Measurements from ENCODE around the gene TMEM51.

TMEM51 gene, protein sequence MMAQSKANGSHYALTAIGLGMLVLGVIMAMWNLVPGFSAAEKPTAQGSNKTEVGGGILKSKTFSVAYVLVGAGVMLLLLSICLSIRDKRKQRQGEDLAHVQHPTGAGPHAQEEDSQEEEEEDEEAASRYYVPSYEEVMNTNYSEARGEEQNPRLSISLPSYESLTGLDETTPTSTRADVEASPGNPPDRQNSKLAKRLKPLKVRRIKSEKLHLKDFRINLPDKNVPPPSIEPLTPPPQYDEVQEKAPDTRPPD
- 17.8 to 68.8 (median 31.7) reads per million in 17 experiments for total RNA-seq

- DNase-seq, result peak; percentile 83 to 95 (median 89)
Measured at GRCh38 chr1:15153184-15153841, at the start of gene TMEM51. Gene TMEM51, plus strand, starts transcription at chr1:15153747. Its CDS starts 61,341 bp downstream, at chr1:15215088.

DNA sequence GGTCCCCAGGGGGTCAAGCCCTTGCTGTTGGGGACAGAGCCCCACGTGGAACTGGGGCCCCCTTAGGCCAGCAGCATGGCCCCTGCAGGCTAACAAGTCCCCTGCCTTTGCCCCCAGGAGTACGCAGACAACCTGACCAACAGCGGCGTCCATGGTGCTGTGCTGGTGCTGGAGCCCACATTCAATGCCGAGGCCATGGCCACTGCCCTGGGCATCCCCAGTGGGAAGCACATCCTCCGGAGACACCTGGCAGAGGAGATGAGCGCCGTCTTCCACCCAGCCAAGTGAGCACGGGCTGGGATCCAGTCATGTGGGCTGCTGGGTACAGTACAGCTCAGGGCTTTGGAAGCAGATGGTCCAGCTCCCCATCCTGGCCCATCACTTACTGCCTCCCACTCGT lies 49.6 kb upstream of the TMEM51 start:
- no peak for DNase-seq

DNA sequence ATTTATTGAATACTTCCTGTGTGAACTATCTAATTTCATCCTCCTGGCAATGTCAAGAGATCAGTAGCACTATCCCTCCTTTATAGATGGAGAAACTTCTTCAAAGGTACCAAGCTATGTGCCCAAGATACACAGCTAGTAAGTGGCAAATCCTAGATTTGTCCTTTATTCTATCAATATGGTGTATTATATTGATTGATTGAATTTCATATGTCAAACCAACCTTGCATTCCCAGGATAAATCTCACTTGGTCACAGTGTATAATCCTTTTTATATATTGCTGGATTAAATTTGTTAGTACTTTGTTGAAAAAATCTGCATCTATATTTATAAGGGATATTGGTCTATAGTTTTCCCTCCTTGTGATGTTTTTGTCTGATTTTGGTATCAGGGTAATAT lies 48.8 kb upstream of the TMEM51 start:
- DNase-seq, result no peak

DNA sequence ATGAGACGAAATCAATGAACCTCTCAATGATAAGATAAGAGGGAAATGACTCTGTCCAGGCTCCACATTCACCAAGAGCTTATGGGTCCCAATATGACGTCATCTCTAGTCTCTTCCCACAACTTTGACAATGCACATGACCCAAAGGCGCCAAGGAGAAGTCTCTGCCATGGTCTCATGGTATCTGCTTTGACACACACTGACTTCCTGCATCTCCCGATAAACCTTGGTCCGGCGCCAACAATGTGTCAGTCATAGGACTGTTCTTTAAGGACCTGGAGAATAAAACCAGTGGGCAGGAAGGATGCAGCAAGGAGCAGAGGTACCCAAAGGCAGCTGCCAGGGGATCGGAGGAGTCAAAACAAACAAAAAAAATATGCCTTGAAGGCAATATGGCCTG lies 46.9 kb upstream of the TMEM51 start:
- peak; percentile 87 to 92 (median 89) for DNase-seq

GRCh38 chr1:15107058-15107687 lies 46.4 kb upstream of the TMEM51 start:
- DNase-seq, result no peak

GRCh38 chr1:15107911-15108310 lies 45.6 kb upstream of the TMEM51 start:
- no peak for DNase-seq

GRCh38 chr1:15110128-15110866 lies 43.2 kb upstream of the TMEM51 start:
- DNase-seq, result no peak

DNA sequence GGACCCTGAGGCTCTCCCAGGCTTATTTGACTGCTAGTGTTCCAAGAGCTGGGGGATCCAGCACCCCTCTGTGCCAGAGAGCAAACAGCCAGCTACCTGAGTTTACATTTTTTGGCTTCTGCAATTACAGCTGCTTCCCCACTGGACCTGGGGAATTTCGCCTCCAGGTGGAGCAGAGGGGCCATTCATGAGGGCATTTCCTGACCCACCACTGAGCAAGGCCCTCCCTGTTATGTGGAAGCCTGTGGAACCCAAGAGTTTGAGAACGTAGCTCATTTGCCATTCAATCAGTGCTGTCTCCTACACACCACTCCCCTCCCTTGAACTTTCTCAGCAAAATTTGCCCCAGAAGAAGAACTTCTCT lies 42.7 kb upstream of the TMEM51 start:
- DNase-seq, result no peak

GRCh38 chr1:15113146-15113545 lies 40.4 kb upstream of the TMEM51 start:
- no peak for DNase-seq

DNA sequence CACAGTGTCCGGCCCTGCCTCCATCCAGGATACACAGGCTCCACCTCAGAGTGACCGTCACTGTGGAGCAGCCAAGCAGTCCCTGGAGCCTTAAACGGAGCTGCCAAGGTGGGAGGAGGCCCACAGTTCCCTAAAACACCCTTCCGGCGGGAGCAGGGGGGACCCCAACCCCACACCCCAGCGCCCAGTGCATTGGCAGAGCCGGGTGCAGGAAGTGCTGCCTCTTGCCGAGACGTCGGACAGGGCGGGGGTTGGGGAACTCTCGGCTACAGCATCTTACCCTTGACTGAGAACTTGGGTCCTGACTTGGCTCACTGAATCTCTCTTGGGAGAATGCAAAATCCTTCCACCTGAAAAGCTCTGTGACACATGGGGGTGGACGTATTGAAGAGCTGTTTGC lies 38.7 kb upstream of the TMEM51 start:
- no peak for DNase-seq

- DNase-seq, result no peak
Measured at GRCh38 chr1:15115542-15116330, 37.8 kb upstream of the TMEM51 start.

- no peak for DNase-seq
Measured at GRCh38 chr1:15116966-15117365, 36.6 kb upstream of the TMEM51 start.

DNA sequence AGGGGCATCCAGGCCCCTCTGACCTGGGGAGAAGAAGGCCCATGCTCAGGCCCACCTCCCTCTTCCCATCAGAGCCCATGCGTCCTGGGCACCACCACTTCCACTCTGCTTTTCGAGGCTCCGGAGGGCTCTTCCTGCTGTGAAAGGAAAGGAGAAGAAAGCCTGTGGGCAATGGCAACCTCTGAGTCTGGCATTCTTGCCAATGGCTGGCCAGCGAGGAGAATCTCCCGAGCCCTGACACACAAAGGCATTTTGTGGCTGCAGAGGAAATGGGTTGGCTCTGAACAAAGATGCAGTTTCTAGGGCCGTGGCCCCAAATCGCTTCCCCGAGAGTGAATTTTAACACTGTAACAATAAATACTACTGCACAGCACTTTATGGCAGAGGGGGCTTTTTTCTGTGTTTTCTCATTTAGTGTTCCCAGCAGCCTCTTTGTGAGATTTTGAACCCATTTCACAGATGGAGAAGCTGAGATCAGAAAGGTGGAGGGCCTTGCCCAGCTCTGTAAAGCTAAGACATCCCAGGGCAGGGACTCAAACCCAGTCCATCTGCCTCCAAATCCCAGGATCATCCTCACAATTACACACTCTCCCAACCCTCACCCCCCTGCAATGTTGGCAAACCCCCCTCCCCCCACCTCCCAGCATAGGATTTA lies 35.7 kb upstream of the TMEM51 start:
- no peak for DNase-seq

DNA sequence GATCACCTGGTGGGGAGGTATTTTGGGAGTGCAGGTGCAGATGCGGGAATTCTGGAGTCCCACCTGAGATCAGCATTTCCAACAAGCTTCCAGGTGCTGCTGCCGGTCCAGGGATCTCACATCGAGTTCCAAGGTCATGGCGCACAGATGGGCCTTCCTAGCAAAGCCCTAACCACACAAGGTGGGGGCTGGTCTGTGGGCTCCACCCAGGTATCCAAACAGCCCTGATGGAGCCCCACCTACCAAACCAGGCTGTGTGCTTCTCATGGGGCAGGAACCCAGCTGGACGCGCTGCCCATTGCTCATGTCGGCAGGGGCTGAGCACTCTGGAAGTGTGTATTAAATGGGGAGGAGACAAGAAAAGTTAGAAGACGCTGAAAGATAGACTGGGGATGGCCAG lies 35.0 kb upstream of the TMEM51 start:
- no peak for DNase-seq

- DNase-seq, result no peak
Measured at GRCh38 chr1:15120251-15120945, 33.1 kb upstream of the TMEM51 start.

DNA sequence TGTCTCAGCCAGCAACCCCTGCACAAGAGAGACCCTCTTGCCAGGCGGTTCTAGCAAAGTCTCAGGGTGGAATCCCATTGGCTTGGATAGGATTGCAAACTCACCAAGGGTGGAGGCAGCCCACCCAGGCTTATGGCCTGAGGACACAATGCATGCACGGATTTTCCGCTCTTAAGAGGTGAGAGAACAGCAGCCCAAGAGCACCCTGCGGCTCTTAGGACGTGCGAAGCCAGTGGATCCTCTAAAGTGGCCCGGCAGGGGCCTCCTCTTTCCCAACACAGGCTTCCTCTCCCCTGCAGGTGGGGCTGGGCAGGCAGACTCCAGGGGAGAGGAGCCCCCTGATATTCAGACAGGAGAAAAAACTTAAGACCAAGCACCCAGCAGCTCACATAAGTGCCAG lies 31.2 kb upstream of the TMEM51 start:
- no peak for DNase-seq

GRCh38 chr1:15123270-15123669 lies 30.3 kb upstream of the TMEM51 start:
- DNase-seq, result no peak

- no peak for DNase-seq
Measured at GRCh38 chr1:15123925-15124324, 29.6 kb upstream of the TMEM51 start.

GRCh38 chr1:15124362-15125100 lies 29.0 kb upstream of the TMEM51 start:
- DNase-seq, result no peak

GRCh38 chr1:15125101-15125745 lies 28.3 kb upstream of the TMEM51 start:
- DNase-seq, result no peak
